UCSD-AML1 (cell line): ENCODE data around the gene RRM1.
"Not testable (repeated sequence)": the region's sequence is repeated elsewhere in the genome, so short reads cannot be mapped to it uniquely, and the experiment has no call there.

Experiments
- DNase-seq: peaks from one replicate; lab custom pipeline; 2025; ENCODE audit not compliant: unreplicated experiment; lab: John Stamatoyannopoulos, UW

Gene RRM1

DNA sequence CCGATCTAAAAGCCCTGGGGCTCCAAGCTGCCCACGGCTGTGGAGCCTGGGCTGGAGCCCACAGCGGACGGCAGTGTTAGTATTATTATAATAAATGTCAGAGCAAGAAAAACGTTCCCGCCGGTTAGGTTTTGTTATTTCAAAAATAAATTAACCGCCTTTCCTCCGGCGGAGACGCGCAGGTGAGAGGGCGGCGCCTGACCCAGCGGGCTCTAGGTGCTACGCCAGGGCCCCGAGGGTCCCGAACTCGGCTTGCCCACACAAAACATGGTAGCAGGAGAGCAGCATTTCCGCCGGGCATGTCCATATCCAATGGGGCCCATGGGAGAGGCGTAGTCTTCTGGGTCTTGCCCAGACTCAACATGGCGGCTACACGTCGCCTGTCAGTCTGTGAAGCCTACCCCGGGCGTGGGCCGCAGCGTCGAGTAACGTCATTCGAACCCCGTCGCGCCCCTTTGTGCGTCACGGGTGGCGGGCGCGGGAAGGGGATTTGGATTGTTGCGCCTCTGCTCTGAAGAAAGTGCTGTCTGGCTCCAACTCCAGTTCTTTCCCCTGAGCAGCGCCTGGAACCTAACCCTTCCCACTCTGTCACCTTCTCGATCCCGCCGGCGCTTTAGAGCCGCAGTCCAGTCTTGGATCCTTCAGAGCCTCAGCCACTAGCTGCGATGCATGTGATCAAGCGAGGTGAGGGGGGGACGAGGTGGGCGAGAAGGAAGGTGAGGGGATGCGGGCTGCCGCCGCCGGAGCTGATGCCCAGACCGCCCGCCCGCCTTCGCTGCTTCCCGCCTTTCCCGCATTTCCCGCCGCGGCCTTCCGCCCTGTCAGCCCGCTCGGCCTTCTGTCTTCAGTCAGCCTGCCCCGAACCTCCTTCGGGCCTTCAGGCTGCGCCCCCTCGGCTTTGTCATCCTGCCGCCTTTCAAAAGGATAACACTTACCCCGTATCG is at the start of gene RRM1:
TSS of gene RRM1 (plus strand) at position 452 of the 944 bp plus-strand sequence. CDS start at position 666, 214 bp downstream.
- DNase-seq = peak; percentile 95

DNA sequence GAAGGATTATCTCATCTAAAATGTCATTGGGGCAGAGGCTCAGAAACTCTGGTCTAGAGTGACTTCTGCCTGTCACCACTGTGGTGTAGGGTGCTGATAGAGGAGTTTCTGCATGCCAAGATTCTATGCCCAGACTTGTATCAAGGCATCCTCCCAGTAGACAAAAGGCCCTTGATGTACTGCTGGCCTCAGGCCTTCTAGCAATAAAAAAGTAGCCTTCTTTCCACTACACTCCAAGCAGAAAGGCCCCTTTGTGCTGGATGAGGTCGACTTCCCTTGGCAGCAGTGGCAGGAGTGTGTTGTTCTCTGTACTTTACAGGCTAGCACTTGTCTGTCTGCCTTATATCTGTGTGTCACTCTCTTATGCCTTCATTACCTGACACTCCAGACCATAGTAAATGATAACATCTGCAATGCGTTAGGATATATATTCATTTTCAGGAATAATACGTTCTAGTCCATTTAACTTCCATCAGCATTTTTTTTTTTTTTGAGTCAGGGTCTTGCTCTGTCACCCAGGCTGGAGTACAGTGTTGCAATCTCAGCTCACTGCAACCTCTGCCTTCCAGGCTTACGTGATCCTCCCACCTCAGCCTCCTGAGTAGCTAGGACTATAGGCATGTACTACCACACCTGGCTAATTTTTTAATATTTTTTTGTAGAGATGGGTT is 49.5 kb upstream of the RRM1 start:
- no peak for DNase-seq

DNA sequence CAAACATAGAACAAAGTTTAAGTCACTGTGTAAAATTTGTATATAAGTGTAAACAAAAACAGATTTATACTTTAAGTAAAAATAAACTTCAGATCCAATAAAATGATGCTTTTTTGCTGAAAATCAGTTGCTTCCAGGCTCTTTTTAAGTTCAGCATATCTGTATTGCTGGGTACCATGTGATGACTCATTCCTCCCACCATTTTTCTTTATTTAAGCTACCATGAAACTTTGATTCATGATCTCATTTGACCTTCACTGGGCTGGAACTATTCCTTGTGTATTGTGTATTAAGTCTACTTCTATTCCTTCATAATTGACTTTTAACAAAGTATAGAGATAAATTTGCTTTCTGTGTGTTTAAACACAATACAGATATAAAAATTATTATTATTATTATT is 46.3 kb upstream of the RRM1 start:
- no peak for DNase-seq

DNA sequence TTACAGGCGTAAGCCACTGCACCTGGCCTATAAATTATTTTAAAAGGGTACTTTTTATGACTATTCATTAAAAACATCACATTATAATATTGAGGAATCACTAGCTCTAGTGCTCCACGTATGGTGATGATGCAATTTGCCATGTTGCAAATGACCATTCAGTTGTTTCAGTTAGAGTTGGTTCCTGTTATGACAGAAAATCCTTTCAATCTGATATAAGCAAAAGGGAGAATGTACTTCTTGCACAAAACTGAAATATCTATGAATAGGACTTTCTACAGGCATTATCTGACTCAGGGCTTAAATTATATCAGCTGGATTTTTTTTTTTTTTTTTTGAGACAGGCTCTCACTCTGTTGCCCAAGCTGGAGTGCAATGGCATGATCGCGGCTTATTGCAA is 45.6 kb upstream of the RRM1 start:
- DNase-seq = no peak

DNA sequence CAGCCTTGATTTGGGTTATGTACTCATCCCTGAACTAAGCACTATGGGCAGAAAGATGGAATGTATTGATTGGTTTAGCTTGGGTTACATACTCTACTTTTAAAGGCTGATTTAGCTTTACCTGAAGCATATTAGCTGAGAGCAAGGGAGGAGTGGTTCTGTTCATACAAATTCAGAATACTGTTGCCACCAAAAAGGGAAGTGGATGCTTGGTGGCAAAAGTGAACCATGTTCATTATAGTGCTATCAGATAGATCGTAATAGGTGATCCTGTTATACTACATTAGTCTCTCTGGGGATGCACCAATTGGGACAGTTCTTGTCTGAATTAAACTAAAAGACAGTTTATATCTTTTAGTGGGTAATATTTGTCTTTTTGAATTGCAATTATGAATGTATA is 44.5 kb upstream of the RRM1 start:
- no peak for DNase-seq

DNA sequence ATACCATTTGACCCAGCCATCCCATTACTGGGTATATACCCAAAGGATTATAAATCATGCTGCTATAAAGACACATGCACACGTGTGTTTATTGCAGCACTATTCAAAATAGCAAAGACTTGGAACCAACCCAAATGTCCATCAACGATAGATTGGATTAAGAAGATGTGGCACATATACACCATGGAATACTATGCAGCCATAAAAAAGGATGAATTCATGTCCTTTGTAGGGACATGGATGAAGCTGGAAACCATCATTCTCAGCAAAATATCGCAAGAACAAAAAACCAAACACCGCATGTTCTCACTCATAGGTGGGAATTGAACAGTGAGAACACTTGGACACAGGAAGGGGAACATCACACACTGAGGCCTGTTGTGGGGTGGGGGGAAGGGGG is 41.4 kb upstream of the RRM1 start:
- not testable (repeated sequence) for DNase-seq

DNA sequence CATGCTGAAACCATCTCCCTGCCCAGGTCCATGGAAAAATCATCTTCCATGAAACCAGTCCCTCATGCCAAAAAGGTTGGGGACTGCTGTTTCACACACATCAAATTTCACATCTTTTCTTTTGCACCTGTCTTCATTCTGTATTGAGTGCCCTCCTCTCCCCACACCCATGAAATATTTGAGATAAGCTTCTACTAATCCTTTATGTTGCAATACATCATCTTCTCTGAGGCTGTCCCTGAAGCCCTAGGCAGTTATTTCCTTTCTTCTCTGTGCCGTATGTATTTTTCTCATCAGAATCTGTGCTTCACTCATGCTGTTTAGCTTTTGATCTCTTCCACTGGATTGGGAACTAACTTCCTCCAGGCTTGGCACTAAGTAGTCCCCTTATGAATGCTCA is 40.0 kb upstream of the RRM1 start:
- no peak for DNase-seq

DNA sequence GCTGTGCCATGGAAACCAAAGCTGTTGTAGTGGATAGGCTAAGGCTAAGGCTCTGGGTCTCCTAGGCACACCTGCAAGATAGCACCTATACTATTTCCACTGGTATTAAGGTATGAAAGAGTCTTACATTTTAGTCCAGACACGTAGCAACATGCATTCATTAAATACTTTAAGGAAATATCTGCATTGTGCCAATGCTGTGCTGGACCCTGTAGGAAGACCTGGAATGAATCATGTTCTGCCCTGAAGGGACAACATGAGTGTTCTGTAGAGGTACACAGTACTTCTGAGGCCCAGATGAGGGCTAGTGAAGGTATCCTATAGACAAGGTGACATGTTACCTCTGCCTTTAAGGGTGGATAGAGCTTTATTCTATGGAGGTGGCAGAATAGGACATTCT is 35.2 kb upstream of the RRM1 start:
- no peak for DNase-seq

DNA sequence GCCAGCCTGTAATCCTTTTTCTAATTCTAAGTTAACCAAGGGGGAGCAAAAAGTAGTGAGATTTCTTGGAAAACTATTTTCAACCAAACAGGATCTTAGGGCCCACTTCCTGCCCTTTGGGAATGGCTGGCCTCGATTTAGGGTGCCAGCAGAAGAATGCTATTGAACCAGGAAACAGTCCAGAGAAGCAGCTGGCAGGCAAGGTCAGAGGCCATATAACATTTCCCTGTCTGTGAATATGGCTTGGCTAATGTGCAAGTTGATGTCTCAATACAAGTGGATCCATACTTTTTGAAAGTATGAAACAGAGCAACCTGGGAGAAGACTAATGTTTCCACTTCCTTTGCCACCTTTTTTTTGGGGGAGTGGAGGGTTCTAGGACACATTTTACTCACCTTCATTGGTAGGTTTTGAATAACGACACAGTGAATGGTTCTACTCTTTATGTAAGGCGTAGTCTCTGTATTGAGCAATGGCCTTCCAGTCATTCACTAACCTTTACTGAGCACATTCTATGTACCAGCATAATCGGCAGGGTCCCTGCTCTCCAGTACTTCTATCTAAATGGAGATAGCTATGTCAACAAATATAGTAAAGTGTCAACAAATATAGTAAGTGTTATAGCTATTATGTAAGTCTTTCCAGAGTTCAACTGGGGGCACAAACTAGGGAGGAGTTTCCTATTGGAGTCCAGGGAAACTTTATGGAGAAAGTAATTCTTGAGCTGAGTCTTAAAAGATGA is 34.2 kb upstream of the RRM1 start:
- DNase-seq = no peak

DNA sequence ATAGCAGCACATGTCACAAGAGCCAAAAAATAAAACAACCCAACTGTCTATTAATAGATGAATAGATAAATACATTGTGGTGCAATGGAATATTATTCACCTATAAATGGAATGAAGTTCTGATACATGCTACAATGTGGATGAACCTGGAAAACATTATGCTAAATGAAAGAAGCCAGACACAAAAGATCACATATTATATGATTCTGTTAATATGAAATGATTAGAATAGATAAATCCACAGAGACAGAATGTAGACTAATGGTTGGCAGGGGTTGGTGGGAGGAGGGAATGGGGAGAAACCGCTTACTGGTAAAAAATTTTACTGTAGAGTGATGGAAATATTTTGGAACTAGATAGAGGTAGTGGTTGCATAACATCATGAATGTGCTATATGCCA is 32.9 kb upstream of the RRM1 start:
- DNase-seq = no peak

DNA sequence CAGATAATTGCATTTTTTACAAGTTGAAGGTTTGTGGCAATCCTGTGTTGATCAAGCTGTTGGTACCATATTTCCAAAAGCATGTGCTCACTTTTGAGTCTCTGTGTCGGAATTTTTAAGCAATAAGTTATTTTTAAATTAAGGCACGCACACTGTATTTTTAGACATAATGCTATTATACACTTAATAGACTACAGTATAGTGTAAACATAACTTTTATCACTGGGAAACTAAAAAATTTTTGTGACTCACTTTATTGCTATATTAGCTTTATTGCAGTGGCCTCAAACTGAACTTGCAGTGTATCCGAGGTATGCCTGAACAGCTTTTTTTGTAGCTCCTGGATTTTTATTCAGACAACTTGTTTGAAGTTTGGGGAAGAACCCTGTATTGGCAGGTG is 31.3 kb upstream of the RRM1 start:
- no peak for DNase-seq

DNA sequence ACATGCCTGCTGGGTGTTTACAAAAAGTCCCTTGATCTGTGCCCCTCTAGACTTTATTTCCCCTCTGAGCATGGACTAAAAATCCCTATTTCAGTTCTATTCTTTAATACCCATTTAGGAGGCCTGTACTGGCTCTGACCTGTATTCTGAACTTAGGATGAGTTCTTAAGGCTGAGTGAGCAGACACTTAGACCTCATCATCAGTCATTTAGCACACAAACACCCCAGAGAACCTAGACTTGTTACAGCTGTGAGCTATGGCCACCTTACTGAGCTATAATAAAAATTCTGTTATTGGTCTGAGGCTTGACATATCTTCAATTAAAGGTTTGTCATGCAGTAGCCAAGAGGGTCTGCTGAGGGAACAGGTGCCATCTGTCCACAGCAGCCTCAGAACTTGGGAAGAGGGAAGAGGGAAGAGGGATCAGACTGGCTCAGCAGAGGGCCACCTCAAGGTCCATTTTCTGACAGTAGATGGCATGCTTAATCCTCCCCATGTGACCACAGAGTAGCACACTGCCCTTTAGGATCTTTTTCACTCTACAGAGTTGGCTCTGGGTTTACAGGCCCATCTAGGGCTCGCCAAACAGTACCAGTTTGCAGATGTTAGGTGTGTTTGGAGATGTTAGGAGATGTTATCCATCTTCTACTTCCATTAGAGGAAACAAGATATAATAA is 30.2 kb upstream of the RRM1 start:
- DNase-seq = no peak

DNA sequence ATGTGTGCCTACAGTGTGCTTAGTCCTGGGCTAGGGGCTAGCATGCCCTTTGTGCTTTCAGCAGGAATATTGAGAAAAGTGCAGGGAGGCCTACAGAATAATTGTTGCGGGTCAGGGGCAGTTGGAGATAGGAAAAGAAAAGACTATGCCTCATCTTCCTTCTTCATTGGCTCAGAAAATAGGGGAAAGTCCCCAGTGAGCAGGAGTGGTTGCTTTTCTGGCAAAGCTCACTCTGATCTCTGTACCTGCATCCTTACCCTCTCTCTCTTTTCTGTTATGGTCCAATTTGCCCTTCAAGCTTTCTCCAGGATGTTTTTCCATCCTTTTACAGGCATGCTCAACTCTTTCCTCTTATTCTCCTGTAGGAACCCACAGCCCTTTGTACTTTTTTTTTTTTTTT is 29.5 kb upstream of the RRM1 start:
- DNase-seq = no peak

DNA sequence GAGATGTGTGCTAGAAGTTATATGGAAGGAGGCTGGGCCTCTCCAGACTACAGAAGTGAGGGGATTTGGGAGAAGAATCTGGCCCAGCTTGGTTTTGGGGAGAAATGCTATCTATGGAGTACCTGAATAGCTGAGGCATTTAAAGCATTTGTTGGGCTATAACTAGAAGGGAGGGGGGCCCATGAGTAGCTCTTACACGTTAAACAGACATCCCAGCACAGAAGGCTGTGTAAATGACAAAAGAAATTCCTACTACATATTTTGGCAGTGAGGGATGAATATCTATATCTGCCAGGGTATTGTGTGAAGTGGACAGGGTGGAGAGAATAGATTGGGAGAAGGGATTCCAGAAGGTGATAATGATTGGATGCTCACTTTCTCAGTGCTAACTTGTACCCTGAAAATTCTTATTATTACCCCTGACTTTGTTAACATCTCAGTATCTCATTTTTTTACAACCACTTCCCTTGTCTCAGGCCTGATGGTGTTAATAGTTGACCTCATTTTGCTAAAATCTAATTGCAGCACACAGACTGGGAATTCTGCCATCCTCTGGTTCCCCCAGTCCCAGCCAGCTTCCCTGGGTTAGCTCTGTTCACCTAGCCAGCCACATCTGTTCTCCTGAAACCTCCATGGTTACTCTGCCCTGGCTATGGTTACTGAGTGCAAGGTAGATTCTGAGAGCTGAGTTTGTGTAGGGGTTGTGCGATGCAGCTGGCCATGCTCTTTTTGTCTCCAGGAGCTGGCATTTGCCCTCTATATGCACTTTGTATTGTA is 28.8 kb upstream of the RRM1 start:
- no peak for DNase-seq

DNA sequence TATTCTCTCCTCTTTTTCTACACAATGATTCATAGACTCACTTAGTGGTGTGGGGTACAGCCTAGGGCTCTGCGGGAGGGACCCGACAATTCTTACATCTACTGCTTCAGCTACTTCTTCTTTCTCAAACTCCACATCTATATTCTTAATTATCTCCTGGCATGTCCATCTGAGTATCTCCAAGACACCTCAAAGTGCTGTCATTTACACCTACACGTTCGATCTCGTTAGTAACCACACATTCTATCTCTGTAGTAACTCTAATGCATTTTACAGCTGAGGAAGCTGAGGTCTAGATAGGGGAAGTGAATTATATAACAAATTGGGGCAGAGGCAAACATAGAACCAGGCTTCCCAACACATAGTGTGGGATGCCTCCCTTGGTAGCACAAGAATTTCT is 27.7 kb upstream of the RRM1 start:
- no peak for DNase-seq

DNA sequence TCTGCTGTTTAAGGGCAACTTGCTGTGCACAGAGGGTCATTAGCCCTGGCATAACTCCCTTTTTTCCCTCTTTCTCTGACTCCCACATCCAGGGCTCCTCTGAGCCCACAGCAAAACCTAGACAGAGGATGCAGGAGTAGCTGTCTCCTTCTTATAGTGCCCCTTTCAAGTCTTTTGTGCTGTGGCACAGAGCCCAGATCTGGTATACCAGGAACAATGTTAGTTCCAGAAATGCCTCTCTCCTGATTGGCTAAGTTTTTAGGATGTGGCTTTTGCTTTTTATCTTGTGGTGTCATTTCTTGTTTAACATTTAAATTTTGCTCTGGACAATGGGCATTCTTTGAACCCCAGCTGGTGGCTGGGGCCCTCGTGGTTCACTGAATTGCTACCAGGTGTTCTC is 25.6 kb upstream of the RRM1 start:
- no peak for DNase-seq

DNA sequence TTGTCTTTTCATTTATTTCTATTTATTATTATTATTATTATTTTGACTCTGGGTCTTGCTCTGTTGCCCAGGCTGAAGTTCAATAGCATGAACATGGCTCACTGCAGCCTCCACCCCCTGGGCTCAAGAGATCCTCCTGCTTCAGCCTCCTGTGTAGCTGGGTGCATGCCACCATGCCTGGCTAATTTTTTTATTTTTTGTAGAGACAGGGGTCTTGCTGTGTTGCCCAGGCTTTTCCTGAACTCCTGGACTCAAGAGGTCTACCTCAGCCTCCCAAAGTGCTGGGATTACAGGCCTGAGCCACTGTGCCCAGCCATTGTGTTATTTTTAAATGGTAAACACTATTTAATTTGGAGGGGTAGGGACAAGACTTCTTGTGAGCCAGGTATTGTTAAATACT is 23.3 kb upstream of the RRM1 start:
- DNase-seq = no peak

DNA sequence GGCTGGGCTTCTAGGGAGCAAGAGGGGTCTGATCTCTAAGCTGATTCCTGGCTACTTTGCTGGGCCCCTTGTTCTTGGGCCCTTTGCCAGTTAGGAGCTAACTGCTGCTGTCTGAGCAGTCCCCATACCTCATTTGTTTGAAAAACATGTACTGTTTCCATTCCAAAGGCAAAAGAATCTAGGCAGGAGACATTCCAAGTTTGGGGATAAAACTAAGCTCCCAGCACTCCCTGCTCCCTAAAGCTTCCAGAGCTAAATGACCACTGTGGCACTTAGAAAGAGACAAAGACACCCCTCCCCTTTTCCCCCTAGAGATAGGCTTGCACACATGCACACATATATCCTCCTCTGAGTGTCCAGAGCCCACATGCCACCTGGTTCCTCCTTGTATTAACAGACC is 22.7 kb upstream of the RRM1 start:
- DNase-seq = no peak

DNA sequence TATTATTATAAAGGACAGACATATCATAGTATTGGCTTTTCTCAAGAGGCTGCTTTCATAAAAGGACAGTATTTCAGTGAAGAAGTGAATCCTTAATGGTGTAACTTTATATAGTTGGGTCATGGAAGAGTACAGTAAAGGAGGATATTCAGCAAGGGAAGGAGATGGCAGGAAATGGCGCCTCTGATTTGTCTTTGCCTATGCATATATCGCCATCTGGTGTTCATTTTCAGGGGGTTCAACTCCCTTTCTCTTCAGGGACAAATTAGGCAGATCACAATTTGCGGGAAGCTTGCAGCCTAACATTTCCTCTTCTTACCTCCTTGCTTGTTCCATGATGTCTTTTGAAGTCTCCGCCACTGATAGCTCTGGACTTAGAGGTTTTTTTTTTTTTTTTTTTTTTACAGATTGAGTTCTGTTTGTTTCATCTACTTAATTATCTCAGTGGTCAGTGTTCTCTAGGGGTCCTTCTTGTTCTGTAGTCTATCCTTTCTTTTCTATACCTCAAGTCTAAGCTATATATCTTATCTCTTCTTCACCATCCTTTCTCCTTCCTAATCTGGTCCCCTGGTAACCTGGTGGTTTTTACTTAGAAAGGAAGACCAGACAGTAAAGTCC is 21.8 kb upstream of the RRM1 start:
- no peak for DNase-seq

DNA sequence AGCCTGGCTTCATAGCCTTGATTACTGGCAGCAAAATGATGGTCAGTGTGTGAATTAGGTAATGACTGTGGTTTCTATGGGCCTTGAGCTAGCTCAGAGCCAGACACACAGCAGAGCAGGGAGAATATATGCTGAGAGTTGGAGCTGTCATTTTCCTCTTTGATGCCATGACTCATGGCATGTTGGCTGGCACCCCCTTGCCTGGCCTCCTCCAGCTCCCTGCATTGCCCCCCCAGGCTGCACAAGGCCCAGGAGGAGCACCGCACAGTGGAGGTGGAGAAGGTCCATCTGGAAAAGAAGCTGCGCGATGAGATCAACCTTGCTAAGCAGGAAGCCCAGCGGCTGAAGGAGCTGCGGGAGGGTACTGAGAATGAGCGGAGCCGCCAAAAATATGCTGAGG is 20.3 kb upstream of the RRM1 start:
- no peak for DNase-seq
